Trophoblast cell (in vitro differentiated cells and primary cell): ENCODE measurements around the gene GSN.
A peak's percentile ranks its signal among the peaks of the same experiment; 100 is the strongest.

Source experiments
- DNase-seq, 2 donors: peaks; one replicate each; pipeline ENCODE4 v3.0.0-alpha.2; 2016
- H2AFZ ChIP-seq: 2 replicates; pipeline ENCODE4 v1.6.1; 2013; ENCODE audit warnings: low read length, moderate library complexity, mild to moderate bottlenecking; ENCODE audit not compliant: insufficient read depth, poor library complexity
- H2AK5ac ChIP-seq: 2 replicates; pipeline ENCODE4 v1.6.1; 2013; ENCODE audit warnings: mild to moderate bottlenecking, low read length
- H2BK120ac ChIP-seq: 2 replicates; pipeline ENCODE4 v1.6.1; 2013; ENCODE audit warnings: low read length, mild to moderate bottlenecking, moderate library complexity; ENCODE audit not compliant: insufficient read depth, poor library complexity
- H2BK12ac ChIP-seq: 2 replicates; pipeline ENCODE4 v1.6.1; 2013; ENCODE audit warnings: mild to moderate bottlenecking, low read length, moderate library complexity
- H2BK5ac ChIP-seq: 2 replicates; pipeline ENCODE4 v1.6.1; 2013; ENCODE audit warnings: low read length, low read depth, moderate library complexity, mild to moderate bottlenecking; ENCODE audit not compliant: poor library complexity
- H3K14ac ChIP-seq: 2 replicates; pipeline ENCODE4 v1.6.1; 2013; ENCODE audit warnings: mild to moderate bottlenecking, low read length
- H3K18ac ChIP-seq: 2 replicates; pipeline ENCODE4 v1.6.1; 2013; ENCODE audit warnings: mild to moderate bottlenecking, low read length
- H3K23ac ChIP-seq: 2 replicates; pipeline ENCODE4 v1.6.1; 2013; ENCODE audit warnings: low read length
- H3K27ac ChIP-seq: 2 replicates; pipeline ENCODE4 v1.5.1; 2013; ENCODE audit warnings: low read depth, mild to moderate bottlenecking, inconsistent platforms, low read length, moderate library complexity
- H3K27me3 ChIP-seq: 2 replicates; pipeline ENCODE4 v1.6.1; 2013; ENCODE audit warnings: inconsistent platforms, mild to moderate bottlenecking, low read length, moderate library complexity; ENCODE audit not compliant: insufficient read depth
- H3K36me3 ChIP-seq, 2 experiments: 1 replicate in 1 of 2; 2 replicates in 1 of 2; pipeline ENCODE4 v1.6.1; 2013; ENCODE audit warnings: low read length in 2 of 2, mild to moderate bottlenecking in 2 of 2, moderate library complexity in 1 of 2; ENCODE audit not compliant: insufficient read depth in 2 of 2, control insufficient read depth in 1 of 2
- H3K4ac ChIP-seq: 2 replicates; pipeline ENCODE4 v1.6.1; 2013; ENCODE audit warnings: low read depth, mild to moderate bottlenecking, low read length, moderate library complexity
- H3K4me1 ChIP-seq, 2 experiments: 1 replicate in 1 of 2; 2 replicates in 1 of 2; pipeline ENCODE4 v1.6.1; 2013; ENCODE audit warnings: low read length in 2 of 2, mild to moderate bottlenecking in 2 of 2, moderate library complexity in 1 of 2; ENCODE audit not compliant: insufficient read depth in 2 of 2, control insufficient read depth in 1 of 2
- H3K4me2 ChIP-seq: 2 replicates; pipeline ENCODE4 v1.6.1; 2013; ENCODE audit warnings: inconsistent platforms, mild to moderate bottlenecking, low read length, moderate library complexity
- H3K4me3 ChIP-seq: 2 replicates; pipeline ENCODE4 v1.5.1; 2013; ENCODE audit warnings: mild to moderate bottlenecking, low read depth, low read length, inconsistent platforms
- H3K79me1 ChIP-seq: one replicate; pipeline ENCODE4 v1.6.1; 2013; ENCODE audit warnings: low read length
- H3K79me2 ChIP-seq: 2 replicates; pipeline ENCODE4 v1.6.1; 2013; ENCODE audit warnings: low read length, mild to moderate bottlenecking; ENCODE audit not compliant: control insufficient read depth, insufficient read depth, poor library complexity
- H3K9ac ChIP-seq: 2 replicates; pipeline ENCODE4 v1.6.1; 2013; ENCODE audit warnings: mild to moderate bottlenecking, low read length
- H3K9me3 ChIP-seq: 2 replicates; pipeline ENCODE4 v1.6.1; 2013; ENCODE audit warnings: low read depth, mild to moderate bottlenecking, control low read depth, inconsistent platforms, low read length; ENCODE audit not compliant: insufficient read depth
- H4K12ac ChIP-seq: 2 replicates; pipeline ENCODE4 v1.6.1; 2013; ENCODE audit warnings: low read depth, mild to moderate bottlenecking, low read length, moderate library complexity
- H4K8ac ChIP-seq: 2 replicates; pipeline ENCODE4 v1.6.1; 2013; ENCODE audit warnings: low read depth, mild to moderate bottlenecking, low read length, moderate library complexity
- H4K91ac ChIP-seq: one replicate; pipeline ENCODE4 v1.6.1; 2013; ENCODE audit warnings: low read depth, mild to moderate bottlenecking, low read length, moderate library complexity
- WGBS: extraction: QIAGEN DNeasy Blood & Tissue Kit; methylation state at CpG from one replicate; pipeline ENCODE4 v1.1.7; 2013; ENCODE audit warnings: missing lambda C conversion rate; ENCODE audit not compliant: insufficient read length, insufficient coverage; ENCODE audit errors: extremely low coverage; 5-methylcytosine and 5-hydroxymethylcytosine counted together

GSN gene

GRCh38 chr9:121324316-121324715 lies 56.4 kb downstream of the GSN start:
- Histone ChIP-seq H3K14ac (no peak overlapping the region), H2BK120ac (no peak overlapping the region), H3K23ac (no peak overlapping the region), H3K79me1 (peaks cover 6% of the 10 kb centered on the region), H3K9me3 (peaks cover 1% of the 10 kb centered on the region), H3K9ac (no peak overlapping the region), H2AK5ac (no peak overlapping the region), H3K36me3 (peaks cover 50 to 65% of the 10 kb centered on the region in 2 experiments), H3K4me3 (no peak overlapping the region), H4K8ac (no peak overlapping the region), H3K4me2 (no peak overlapping the region), H3K79me2 (no peaks in the 10 kb centered on the region), H2BK12ac (no peak overlapping the region), H3K27me3 (no peaks in the 10 kb centered on the region), H3K27ac (no peak overlapping the region), H2AFZ (no peak overlapping the region), H3K4me1 (peaks cover 11 to 14% of the 10 kb centered on the region in 2 experiments), H4K12ac (no peak overlapping the region), H4K91ac (no peak overlapping the region), H3K4ac (no peak overlapping the region), H3K18ac (no peak overlapping the region), H2BK5ac (no peak overlapping the region)
- no CpG with 5 or more reads among the region's 5 CpGs for WGBS
- no peak for DNase-seq

GRCh38 chr9:121324755-121325154 lies 56.8 kb downstream of the GSN start:
- no peak overlapping the region for H3K27ac ChIP-seq
- DNase-seq = no peak
- H3K79me1 ChIP-seq = peaks cover 6% of the 10 kb centered on the region
- no peak overlapping the region for H4K8ac ChIP-seq
- no peak overlapping the region for H2BK120ac ChIP-seq
- H2AK5ac ChIP-seq = no peak overlapping the region
- H3K4me1 ChIP-seq = peaks cover 11 to 14% of the 10 kb centered on the region in 2 experiments
- WGBS = no CpG with 5 or more reads among the region's 2 CpGs
- H3K4ac ChIP-seq = no peak overlapping the region
- H3K4me3 ChIP-seq = no peak overlapping the region
- no peak overlapping the region for H3K18ac ChIP-seq
- H4K91ac ChIP-seq = no peak overlapping the region
- no peak overlapping the region for H3K14ac ChIP-seq
- H4K12ac ChIP-seq = no peak overlapping the region
- H3K36me3 ChIP-seq = peaks cover 54 to 69% of the 10 kb centered on the region in 2 experiments
- no peak overlapping the region for H2BK12ac ChIP-seq
- H3K23ac ChIP-seq = no peak overlapping the region
- H3K9me3 ChIP-seq = peaks cover 1% of the 10 kb centered on the region
- no peak overlapping the region for H2AFZ ChIP-seq
- H3K27me3 ChIP-seq = no peaks in the 10 kb centered on the region
- no peak overlapping the region for H3K9ac ChIP-seq
- no peak overlapping the region for H2BK5ac ChIP-seq
- H3K79me2 ChIP-seq = no peaks in the 10 kb centered on the region
- no peak overlapping the region for H3K4me2 ChIP-seq

DNA sequence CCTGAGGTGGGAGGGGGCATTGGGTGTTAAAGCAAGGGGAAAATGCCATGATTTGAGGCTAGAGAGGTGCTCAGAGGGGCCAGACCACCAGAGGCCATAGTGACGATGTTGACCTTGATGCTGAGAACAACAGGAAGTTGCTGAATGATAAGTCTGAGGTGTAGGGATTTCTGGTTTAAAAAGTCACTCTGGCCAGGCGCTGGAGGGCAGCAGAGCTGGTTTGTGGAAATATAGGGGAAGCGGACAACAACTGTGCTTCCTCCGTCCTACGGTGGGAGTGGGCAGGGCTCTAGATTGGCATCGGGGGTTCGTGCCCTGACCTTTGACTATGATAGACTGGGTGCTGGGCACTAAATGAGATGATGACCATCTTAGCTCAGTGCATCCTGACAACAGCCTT lies 57.4 kb downstream of the GSN start:
- no peak overlapping the region for H3K4ac ChIP-seq
- H2AK5ac ChIP-seq = no peak overlapping the region
- peaks cover 1% of the 10 kb centered on the region for H3K9me3 ChIP-seq
- DNase-seq = no peak
- H4K12ac ChIP-seq = no peak overlapping the region
- H3K4me1 ChIP-seq = peaks cover 11 to 14% of the 10 kb centered on the region in 2 experiments
- peak overlapping the region; percentile 15 for H3K27ac ChIP-seq
- H3K18ac ChIP-seq = no peak overlapping the region
- H4K91ac ChIP-seq = peak overlapping the region; percentile 40
- peaks cover 55 to 73% of the 10 kb centered on the region in 2 experiments for H3K36me3 ChIP-seq
- H2AFZ ChIP-seq = no peak overlapping the region
- peaks cover 6% of the 10 kb centered on the region for H3K79me1 ChIP-seq
- H3K9ac ChIP-seq = peak overlapping the region; percentile 5
- no peaks in the 10 kb centered on the region for H3K27me3 ChIP-seq
- no peak overlapping the region for H2BK120ac ChIP-seq
- no CpG with 5 or more reads among the region's 7 CpGs for WGBS
- peak overlapping the region; percentile 10 for H3K14ac ChIP-seq
- H3K4me3 ChIP-seq = no peak overlapping the region
- H3K79me2 ChIP-seq = no peaks in the 10 kb centered on the region
- H2BK12ac ChIP-seq = no peak overlapping the region
- H2BK5ac ChIP-seq = no peak overlapping the region
- H3K23ac ChIP-seq = no peak overlapping the region
- no peak overlapping the region for H3K4me2 ChIP-seq
- no peak overlapping the region for H4K8ac ChIP-seq

DNA sequence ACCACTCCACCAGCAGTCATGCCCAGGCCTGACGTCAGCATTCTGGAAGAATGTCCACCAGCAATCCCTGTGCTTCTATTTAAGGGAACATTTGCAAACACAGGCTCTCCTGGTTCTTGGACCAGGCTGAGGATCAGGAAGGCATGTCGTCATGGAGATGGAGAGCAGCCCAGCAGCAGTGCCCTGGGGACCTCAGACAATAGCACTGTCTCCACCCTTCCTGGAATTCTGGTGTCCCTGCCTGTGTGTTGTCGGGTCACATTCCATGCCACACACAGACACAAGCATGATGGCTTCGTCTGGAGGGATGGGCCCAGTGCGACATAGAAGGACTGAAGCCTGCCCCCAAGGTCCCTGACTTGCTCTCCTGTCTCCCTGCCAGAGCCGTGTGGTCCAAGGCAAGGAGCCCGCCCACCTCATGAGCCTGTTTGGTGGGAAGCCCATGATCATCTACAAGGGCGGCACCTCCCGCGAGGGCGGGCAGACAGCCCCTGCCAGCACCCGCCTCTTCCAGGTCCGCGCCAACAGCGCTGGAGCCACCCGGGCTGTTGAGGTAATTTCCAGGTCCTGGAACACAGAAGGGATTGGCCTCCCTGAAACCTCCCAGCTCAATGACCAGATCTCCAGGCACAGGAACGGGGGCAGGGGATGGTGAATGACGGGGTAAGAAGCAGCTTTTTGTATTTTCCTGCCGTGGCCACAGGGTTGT lies 58.3 kb downstream of the GSN start:
- H3K4me3 ChIP-seq = no peak overlapping the region
- DNase-seq = peak; percentile 96 to 98
- no peak overlapping the region for H2AFZ ChIP-seq
- no peak overlapping the region for H3K14ac ChIP-seq
- peak overlapping the region; percentile 25 for H3K27ac ChIP-seq
- peak overlapping the region; percentile 17 for H3K18ac ChIP-seq
- no peaks in the 10 kb centered on the region for H3K27me3 ChIP-seq
- peak overlapping the region; percentile 5 for H2BK5ac ChIP-seq
- H4K12ac ChIP-seq = no peak overlapping the region
- no peak overlapping the region for H2AK5ac ChIP-seq
- no peak overlapping the region for H3K4ac ChIP-seq
- WGBS = no CpG with 5 or more reads among the region's 19 CpGs
- H3K36me3 ChIP-seq = peaks cover 53 to 73% of the 10 kb centered on the region in 2 experiments
- peaks cover 11 to 14% of the 10 kb centered on the region in 2 experiments for H3K4me1 ChIP-seq
- H3K23ac ChIP-seq = no peak overlapping the region
- H3K9ac ChIP-seq = no peak overlapping the region
- H3K79me1 ChIP-seq = peaks cover 6% of the 10 kb centered on the region
- H3K9me3 ChIP-seq = peaks cover under 1% of the 10 kb centered on the region
- H2BK120ac ChIP-seq = peak overlapping the region; percentile 12
- peak overlapping the region; percentile 30 for H4K91ac ChIP-seq
- no peak overlapping the region for H4K8ac ChIP-seq
- no peak overlapping the region for H3K4me2 ChIP-seq
- H3K79me2 ChIP-seq = no peaks in the 10 kb centered on the region
- peak overlapping the region; percentile 8 for H2BK12ac ChIP-seq
